ENCODE results near the gene PLEK. TPM values are rescaled to one million over a fixed set of nuclear protein-coding genes. Genes with fewer than 3 reads are reported as not detected.

The PLEK gene
- total and polyA plus RNA-seq, 2 of the 13 experiments (the other 11 are each of a cell fraction or from before 2014, with no cell fraction given): not detected

DNA sequence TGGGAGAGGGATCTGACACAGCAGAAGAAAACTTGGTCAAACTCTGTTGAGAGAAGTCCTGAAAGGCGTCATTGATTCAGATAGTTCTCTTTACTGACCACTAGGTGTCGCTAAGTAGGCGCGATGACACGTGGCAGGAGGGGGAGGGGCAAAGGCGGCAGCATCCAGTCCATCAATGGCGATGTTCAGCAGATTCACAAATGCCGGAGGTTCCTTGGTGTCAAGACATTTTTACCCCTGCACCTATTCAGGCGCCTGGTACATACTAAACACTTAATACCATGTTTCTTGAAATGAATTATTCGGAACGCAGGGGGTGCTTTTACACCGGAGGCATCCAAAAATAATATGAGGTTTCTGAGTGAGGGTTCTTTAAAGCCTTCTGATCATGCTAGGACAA, 3.0 kb upstream of the PLEK start (continued):
- TF ChIP-seq, protein P1, sequence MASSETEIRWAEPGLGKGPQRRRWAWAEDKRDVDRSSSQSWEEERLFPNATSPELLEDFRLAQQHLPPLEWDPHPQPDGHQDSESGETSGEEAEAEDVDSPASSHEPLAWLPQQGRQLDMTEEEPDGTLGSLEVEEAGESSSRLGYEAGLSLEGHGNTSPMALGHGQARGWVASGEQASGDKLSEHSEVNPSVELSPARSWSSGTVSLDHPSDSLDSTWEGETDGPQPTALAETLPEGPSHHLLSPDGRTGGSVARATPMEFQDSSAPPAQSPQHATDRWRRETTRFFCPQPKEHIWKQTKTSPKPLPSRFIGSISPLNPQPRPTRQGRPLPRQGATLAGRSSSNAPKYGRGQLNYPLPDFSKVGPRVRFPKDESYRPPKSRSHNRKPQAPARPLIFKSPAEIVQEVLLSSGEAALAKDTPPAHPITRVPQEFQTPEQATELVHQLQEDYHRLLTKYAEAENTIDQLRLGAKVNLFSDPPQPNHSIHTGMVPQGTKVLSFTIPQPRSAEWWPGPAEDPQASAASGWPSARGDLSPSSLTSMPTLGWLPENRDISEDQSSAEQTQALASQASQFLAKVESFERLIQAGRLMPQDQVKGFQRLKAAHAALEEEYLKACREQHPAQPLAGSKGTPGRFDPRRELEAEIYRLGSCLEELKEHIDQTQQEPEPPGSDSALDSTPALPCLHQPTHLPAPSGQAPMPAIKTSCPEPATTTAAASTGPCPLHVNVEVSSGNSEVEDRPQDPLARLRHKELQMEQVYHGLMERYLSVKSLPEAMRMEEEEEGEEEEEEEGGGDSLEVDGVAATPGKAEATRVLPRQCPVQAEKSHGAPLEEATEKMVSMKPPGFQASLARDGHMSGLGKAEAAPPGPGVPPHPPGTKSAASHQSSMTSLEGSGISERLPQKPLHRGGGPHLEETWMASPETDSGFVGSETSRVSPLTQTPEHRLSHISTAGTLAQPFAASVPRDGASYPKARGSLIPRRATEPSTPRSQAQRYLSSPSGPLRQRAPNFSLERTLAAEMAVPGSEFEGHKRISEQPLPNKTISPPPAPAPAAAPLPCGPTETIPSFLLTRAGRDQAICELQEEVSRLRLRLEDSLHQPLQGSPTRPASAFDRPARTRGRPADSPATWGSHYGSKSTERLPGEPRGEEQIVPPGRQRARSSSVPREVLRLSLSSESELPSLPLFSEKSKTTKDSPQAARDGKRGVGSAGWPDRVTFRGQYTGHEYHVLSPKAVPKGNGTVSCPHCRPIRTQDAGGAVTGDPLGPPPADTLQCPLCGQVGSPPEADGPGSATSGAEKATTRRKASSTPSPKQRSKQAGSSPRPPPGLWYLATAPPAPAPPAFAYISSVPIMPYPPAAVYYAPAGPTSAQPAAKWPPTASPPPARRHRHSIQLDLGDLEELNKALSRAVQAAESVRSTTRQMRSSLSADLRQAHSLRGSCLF (CRISPR knock-in tag; IDR thresholded peaks at IDR 0.05; ENCODE audit: borderline replicate concordance): no peak
- TF ChIP-seq ZNF747 (CRISPR knock-in tag; IDR thresholded peaks at IDR 0.05; ENCODE audit: borderline replicate concordance) (no peak), ZNF24 (IDR thresholded peaks at IDR 0.05) (no peak), SYNCRIP (IDR thresholded peaks at IDR 0.05; ENCODE audit: insufficient read depth, low read depth, low read length) (no peak), ZNF629 (CRISPR knock-in tag; conservative IDR thresholded peaks at IDR 0.05) (no peak), ZNF891 (CRISPR knock-in tag; IDR thresholded peaks at IDR 0.05) (no peak), DNMT3B (CRISPR knock-in tag; conservative IDR thresholded peaks at IDR 0.05) (no peak), PHF21A (CRISPR knock-in tag; IDR thresholded peaks at IDR 0.05) (no peak), RAD21 (CRISPR knock-in tag; IDR thresholded peaks at IDR 0.05) (peak; percentile 57), MAF1 (CRISPR knock-in tag; IDR thresholded peaks at IDR 0.05; ENCODE audit: borderline replicate concordance) (no peak), ZNF850 (CRISPR knock-in tag; conservative IDR thresholded peaks at IDR 0.05) (no peak), TMF1 (CRISPR knock-in tag; IDR thresholded peaks at IDR 0.05; ENCODE audit: low read depth) (no peak), TCF7 (IDR thresholded peaks at IDR 0.05; ENCODE audit: low read depth) (no peak), PRPF4 (IDR thresholded peaks at IDR 0.05; ENCODE audit: low read depth, low read length, poor library complexity, severe bottlenecking) (no peak), FOXK2 (IDR thresholded peaks at IDR 0.05) (no peak), SRSF9 (IDR thresholded peaks at IDR 0.05; ENCODE audit: borderline replicate concordance, insufficient read depth, low read depth, low read length, poor library complexity, severe bottlenecking) (no peak), ZFY (CRISPR knock-in tag; IDR thresholded peaks at IDR 0.05) (no peak)
- TF ChIP-seq, protein P2, sequence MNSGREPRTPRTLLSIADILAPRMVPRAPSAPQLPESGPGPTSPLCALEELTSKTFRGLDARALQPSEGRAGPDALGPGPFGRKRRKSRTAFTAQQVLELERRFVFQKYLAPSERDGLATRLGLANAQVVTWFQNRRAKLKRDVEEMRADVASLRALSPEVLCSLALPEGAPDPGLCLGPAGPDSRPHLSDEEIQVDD (CRISPR knock-in tag; IDR thresholded peaks at IDR 0.05; ENCODE audit: borderline replicate concordance): no peak
- TF ChIP-seq, protein P3, sequence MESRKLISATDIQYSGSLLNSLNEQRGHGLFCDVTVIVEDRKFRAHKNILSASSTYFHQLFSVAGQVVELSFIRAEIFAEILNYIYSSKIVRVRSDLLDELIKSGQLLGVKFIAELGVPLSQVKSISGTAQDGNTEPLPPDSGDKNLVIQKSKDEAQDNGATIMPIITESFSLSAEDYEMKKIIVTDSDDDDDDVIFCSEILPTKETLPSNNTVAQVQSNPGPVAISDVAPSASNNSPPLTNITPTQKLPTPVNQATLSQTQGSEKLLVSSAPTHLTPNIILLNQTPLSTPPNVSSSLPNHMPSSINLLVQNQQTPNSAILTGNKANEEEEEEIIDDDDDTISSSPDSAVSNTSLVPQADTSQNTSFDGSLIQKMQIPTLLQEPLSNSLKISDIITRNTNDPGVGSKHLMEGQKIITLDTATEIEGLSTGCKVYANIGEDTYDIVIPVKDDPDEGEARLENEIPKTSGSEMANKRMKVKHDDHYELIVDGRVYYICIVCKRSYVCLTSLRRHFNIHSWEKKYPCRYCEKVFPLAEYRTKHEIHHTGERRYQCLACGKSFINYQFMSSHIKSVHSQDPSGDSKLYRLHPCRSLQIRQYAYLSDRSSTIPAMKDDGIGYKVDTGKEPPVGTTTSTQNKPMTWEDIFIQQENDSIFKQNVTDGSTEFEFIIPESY (CRISPR knock-in tag; IDR thresholded peaks at IDR 0.05): no peak
- TF ChIP-seq, protein P4, sequence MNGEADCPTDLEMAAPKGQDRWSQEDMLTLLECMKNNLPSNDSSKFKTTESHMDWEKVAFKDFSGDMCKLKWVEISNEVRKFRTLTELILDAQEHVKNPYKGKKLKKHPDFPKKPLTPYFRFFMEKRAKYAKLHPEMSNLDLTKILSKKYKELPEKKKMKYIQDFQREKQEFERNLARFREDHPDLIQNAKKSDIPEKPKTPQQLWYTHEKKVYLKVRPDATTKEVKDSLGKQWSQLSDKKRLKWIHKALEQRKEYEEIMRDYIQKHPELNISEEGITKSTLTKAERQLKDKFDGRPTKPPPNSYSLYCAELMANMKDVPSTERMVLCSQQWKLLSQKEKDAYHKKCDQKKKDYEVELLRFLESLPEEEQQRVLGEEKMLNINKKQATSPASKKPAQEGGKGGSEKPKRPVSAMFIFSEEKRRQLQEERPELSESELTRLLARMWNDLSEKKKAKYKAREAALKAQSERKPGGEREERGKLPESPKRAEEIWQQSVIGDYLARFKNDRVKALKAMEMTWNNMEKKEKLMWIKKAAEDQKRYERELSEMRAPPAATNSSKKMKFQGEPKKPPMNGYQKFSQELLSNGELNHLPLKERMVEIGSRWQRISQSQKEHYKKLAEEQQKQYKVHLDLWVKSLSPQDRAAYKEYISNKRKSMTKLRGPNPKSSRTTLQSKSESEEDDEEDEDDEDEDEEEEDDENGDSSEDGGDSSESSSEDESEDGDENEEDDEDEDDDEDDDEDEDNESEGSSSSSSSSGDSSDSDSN (CRISPR knock-in tag; IDR thresholded peaks at IDR 0.05): no peak
- TF ChIP-seq, protein P5, sequence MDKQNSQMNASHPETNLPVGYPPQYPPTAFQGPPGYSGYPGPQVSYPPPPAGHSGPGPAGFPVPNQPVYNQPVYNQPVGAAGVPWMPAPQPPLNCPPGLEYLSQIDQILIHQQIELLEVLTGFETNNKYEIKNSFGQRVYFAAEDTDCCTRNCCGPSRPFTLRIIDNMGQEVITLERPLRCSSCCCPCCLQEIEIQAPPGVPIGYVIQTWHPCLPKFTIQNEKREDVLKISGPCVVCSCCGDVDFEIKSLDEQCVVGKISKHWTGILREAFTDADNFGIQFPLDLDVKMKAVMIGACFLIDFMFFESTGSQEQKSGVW (CRISPR knock-in tag; IDR thresholded peaks at IDR 0.05; ENCODE audit: borderline replicate concordance): no peak

Data from HepG2 (cell line).